HL-60/S4 (cell line): ENCODE measurements around the gene CYP17A1.

Source experiments
- in situ Hi-C: fragments of 300-500 bp; cut with MboI; formaldehyde crosslinking; loops from 2 replicates; pipeline ENCODE4 v1.14.3; 2022; ENCODE audit warnings: low sequenced_read_pairs

The CYP17A1 gene

GRCh38 chr10:102781090-102781920, 55.9 kb downstream of the CYP17A1 start:
- in situ Hi-C loops = no loop called here
